MM.1S (cell line): ENCODE measurements around the gene SCN10A.

Experiments used
- CTCF ChIP-seq: fragments of 300-600 bp; sonication (generic); IDR thresholded peaks from 2 replicates; pipeline ENCODE4 v1.5.1; 2016; ENCODE audit warnings: antibody characterized with exemption, low read length, mixed read lengths
- EZH2phosphoT487 ChIP-seq: fragments of 300-600 bp; sonication (generic); IDR thresholded peaks from 2 replicates; pipeline ENCODE4 v1.6.1; 2018; ENCODE audit warnings: antibody characterized with exemption, low read length

- no peak for TF ChIP-seq CTCF
- no peak for TF ChIP-seq EZH2phosphoT487
Measured at GRCh38 chr3:38684546-38684945, 131.5 kb downstream of the SCN10A start.
